ENCODE results near the gene MTA1.

MTA1 gene

GRCh38 chr14:105488781-105489541, 69.3 kb downstream of the MTA1 start:
- Histone ChIP-seq H3K4me1 (peaks cover 4 to 77% (median 65%) of the 10 kb centered on the region in 4 donors), H3K36me3 (peaks cover 0 to 12% (median 0%) of the 10 kb centered on the region in 3 donors), H3K4me3 (peak overlapping the region; percentile 63 to 65), H3K27me3 (no peaks in the 10 kb centered on the region), H3K27ac (peak overlapping the region; percentile 97 to 98), H3K9me3 (no peaks in the 10 kb centered on the region)
- DNase-seq = no peak
- intact Hi-C loops (cut with DNase I; ENCODE audit: low total_unique reads) = loop anchor here (2.0 kb wide), 1 partner anchor 74 kb away; no protein-coding TSS in a partner anchor
- TF ChIP-seq CTCF (IDR thresholded peaks at IDR 0.05) = no peak

GRCh38 chr14:105489542-105490266, 70.1 kb downstream of the MTA1 start:
- TF ChIP-seq CTCF (IDR thresholded peaks at IDR 0.05) = peak; percentile 57 to 81
- peak overlapping the region; percentile 63 to 65 for H3K4me3 ChIP-seq
- H3K27ac ChIP-seq = peak overlapping the region; percentile 97 to 98
- no peaks in the 10 kb centered on the region for H3K27me3 ChIP-seq
- peak; percentile 88 to 94 for DNase-seq
- peaks cover 0 to 70% (median 57%) of the 10 kb centered on the region in 4 donors for H3K4me1 ChIP-seq
- no peaks in the 10 kb centered on the region for H3K9me3 ChIP-seq
- H3K36me3 ChIP-seq = peaks cover 0 to 12% (median 0%) of the 10 kb centered on the region in 3 donors
- intact Hi-C loops (cut with DNase I; ENCODE audit: low total_unique reads) = loop anchor here (2.0 to 10.0 kb wide), 6 partner anchors 38 to 505 kb away; partner anchors contain the start of genes BRF1, CLBA1 and TMEM121

- peak overlapping the region; percentile 63 to 65 for H3K4me3 ChIP-seq
- no peak for DNase-seq
- H3K27ac ChIP-seq = peak overlapping the region; percentile 97 to 98
- H3K4me1 ChIP-seq = peaks cover 0 to 67% (median 52%) of the 10 kb centered on the region in 4 donors
- no peaks in the 10 kb centered on the region for H3K27me3 ChIP-seq
- no peak for TF ChIP-seq CTCF (IDR thresholded peaks at IDR 0.05)
- H3K36me3 ChIP-seq = peaks cover 0 to 12% (median 0%) of the 10 kb centered on the region in 3 donors
- intact Hi-C loops (cut with DNase I; ENCODE audit: low total_unique reads) = loop anchor here (2.0 to 10.0 kb wide), 5 partner anchors 37 to 505 kb away; partner anchors contain the start of genes BRF1, CLBA1 and TMEM121
- H3K9me3 ChIP-seq = no peaks in the 10 kb centered on the region
Observed at GRCh38 chr14:105490267-105490571, 70.6 kb downstream of the MTA1 start.

- peak; percentile 100 for DNase-seq
- H3K27me3 ChIP-seq = no peaks in the 10 kb centered on the region
- H3K9me3 ChIP-seq = no peaks in the 10 kb centered on the region
- peaks cover 0 to 67% (median 47%) of the 10 kb centered on the region in 4 donors for H3K4me1 ChIP-seq
- TF ChIP-seq CTCF (IDR thresholded peaks at IDR 0.05) = peak; percentile 72 to 96
- H3K36me3 ChIP-seq = peaks cover 0 to 12% (median 0%) of the 10 kb centered on the region in 3 donors
- intact Hi-C loops (cut with DNase I; ENCODE audit: low total_unique reads) = loop anchor here (2.0 to 10.0 kb wide), 5 partner anchors 37 to 506 kb away; partner anchors contain the start of genes BRF1, CLBA1 and TMEM121
- peak within 1 kb of the TSS; percentile 63 to 65 for H3K4me3 ChIP-seq
- H3K27ac ChIP-seq = peak within 1 kb of the TSS; percentile 97 to 98
Observed at GRCh38 chr14:105490572-105491365, 71.1 kb downstream of the MTA1 start, which contains the start of gene TEDC1. Gene TEDC1 (plus strand): TSS chr14:105491246. CDS start chr14:105491376, 130 bp downstream.
